ENCODE data around the gene ARHGEF9.

Gene ARHGEF9

GRCh38 chrX:63746278-63746677 lies 38.7 kb downstream of the ARHGEF9 start:
- no peak overlapping the region for H3K27ac ChIP-seq (ENCODE audit: low read length)
- no peaks in the 10 kb centered on the region for H3K27me3 ChIP-seq (ENCODE audit: low read depth, low read length)
- no peaks in the 10 kb centered on the region for H3K36me3 ChIP-seq (ENCODE audit: control insufficient read depth in 1 of 2, insufficient read depth in 2 of 2, low read length in 2 of 2)
- H3K4me1 ChIP-seq (ENCODE audit: control insufficient read depth in 1 of 2, insufficient read depth in 2 of 2, low read length in 2 of 2) = peaks cover 4 to 17% of the 10 kb centered on the region in 2 donors
- H3K9me3 ChIP-seq (ENCODE audit: control insufficient read depth in 1 of 2, low read length in 2 of 2) = no peaks in the 10 kb centered on the region
- H3K4me3 ChIP-seq (ENCODE audit: low read depth in 1 of 2, low read length in 2 of 2) = no peak overlapping the region

GRCh38 chrX:63744850-63745394 lies 40.1 kb downstream of the ARHGEF9 start:
- H3K27ac ChIP-seq (ENCODE audit: low read length) = no peak overlapping the region
- no peaks in the 10 kb centered on the region for H3K36me3 ChIP-seq (ENCODE audit: control insufficient read depth in 1 of 2, insufficient read depth in 2 of 2, low read length in 2 of 2)
- no peaks in the 10 kb centered on the region for H3K27me3 ChIP-seq (ENCODE audit: low read depth, low read length)
- H3K9me3 ChIP-seq (ENCODE audit: control insufficient read depth in 1 of 2, low read length in 2 of 2) = no peaks in the 10 kb centered on the region
- no peak overlapping the region for H3K4me3 ChIP-seq (ENCODE audit: low read depth in 1 of 2, low read length in 2 of 2)
- peaks cover 4 to 7% of the 10 kb centered on the region in 2 donors for H3K4me1 ChIP-seq (ENCODE audit: control insufficient read depth in 1 of 2, insufficient read depth in 2 of 2, low read length in 2 of 2)

GRCh38 chrX:63743596-63743995 lies 41.4 kb downstream of the ARHGEF9 start:
- Histone ChIP-seq H3K4me1 (ENCODE audit: control insufficient read depth in 1 of 2, insufficient read depth in 2 of 2, low read length in 2 of 2) (peaks cover 4 to 13% of the 10 kb centered on the region in 2 donors), H3K27me3 (ENCODE audit: low read depth, low read length) (no peaks in the 10 kb centered on the region), H3K36me3 (ENCODE audit: control insufficient read depth in 1 of 2, insufficient read depth in 2 of 2, low read length in 2 of 2) (no peaks in the 10 kb centered on the region), H3K4me3 (ENCODE audit: low read depth in 1 of 2, low read length in 2 of 2) (no peak overlapping the region), H3K9me3 (ENCODE audit: control insufficient read depth in 1 of 2, low read length in 2 of 2) (no peaks in the 10 kb centered on the region), H3K27ac (ENCODE audit: low read length) (no peak overlapping the region)

- no peaks in the 10 kb centered on the region for H3K9me3 ChIP-seq (ENCODE audit: control insufficient read depth in 1 of 2, low read length in 2 of 2)
These were observed 44.6 kb downstream of the ARHGEF9 start for GRCh38 chrX:63740382-63740781.

GRCh38 chrX:63739885-63740284 lies 45.1 kb downstream of the ARHGEF9 start:
- H3K27me3 ChIP-seq (ENCODE audit: low read depth, low read length) = no peaks in the 10 kb centered on the region
- no peaks in the 10 kb centered on the region for H3K36me3 ChIP-seq (ENCODE audit: control insufficient read depth in 1 of 2, insufficient read depth in 2 of 2, low read length in 2 of 2)
- H3K4me3 ChIP-seq (ENCODE audit: low read depth in 1 of 2, low read length in 2 of 2) = no peak overlapping the region
- H3K27ac ChIP-seq (ENCODE audit: low read length) = no peak overlapping the region
- H3K4me1 ChIP-seq (ENCODE audit: control insufficient read depth in 1 of 2, insufficient read depth in 2 of 2, low read length in 2 of 2) = peaks cover 0 to 7% of the 10 kb centered on the region in 2 donors
- H3K9me3 ChIP-seq (ENCODE audit: control insufficient read depth in 1 of 2, low read length in 2 of 2) = no peaks in the 10 kb centered on the region

More at GRCh38 chrX:63740382-63740781, 44.6 kb downstream of the ARHGEF9 start:
- peaks cover 0 to 7% of the 10 kb centered on the region in 2 donors for H3K4me1 ChIP-seq (ENCODE audit: control insufficient read depth in 1 of 2, insufficient read depth in 2 of 2, low read length in 2 of 2)
- no peaks in the 10 kb centered on the region for H3K27me3 ChIP-seq (ENCODE audit: low read depth, low read length)
- no peak overlapping the region for H3K4me3 ChIP-seq (ENCODE audit: low read depth in 1 of 2, low read length in 2 of 2)
- H3K27ac ChIP-seq (ENCODE audit: low read length) = no peak overlapping the region
- H3K36me3 ChIP-seq (ENCODE audit: control insufficient read depth in 1 of 2, insufficient read depth in 2 of 2, low read length in 2 of 2) = no peaks in the 10 kb centered on the region

- H3K36me3 ChIP-seq (ENCODE audit: control insufficient read depth in 1 of 2, insufficient read depth in 2 of 2, low read length in 2 of 2) = no peaks in the 10 kb centered on the region
- peaks cover 0 to 7% of the 10 kb centered on the region in 2 donors for H3K4me1 ChIP-seq (ENCODE audit: control insufficient read depth in 1 of 2, insufficient read depth in 2 of 2, low read length in 2 of 2)
- H3K4me3 ChIP-seq (ENCODE audit: low read depth in 1 of 2, low read length in 2 of 2) = no peak overlapping the region
- H3K9me3 ChIP-seq (ENCODE audit: control insufficient read depth in 1 of 2, low read length in 2 of 2) = no peaks in the 10 kb centered on the region
- no peaks in the 10 kb centered on the region for H3K27me3 ChIP-seq (ENCODE audit: low read depth, low read length)
- H3K27ac ChIP-seq (ENCODE audit: low read length) = no peak overlapping the region
These were observed 46.3 kb downstream of the ARHGEF9 start for GRCh38 chrX:63738696-63739095.

GRCh38 chrX:63737131-63737921 lies 47.7 kb downstream of the ARHGEF9 start:
- H3K4me3 ChIP-seq (ENCODE audit: low read depth in 1 of 2, low read length in 2 of 2) = no peak overlapping the region
- H3K36me3 ChIP-seq (ENCODE audit: control insufficient read depth in 1 of 2, insufficient read depth in 2 of 2, low read length in 2 of 2) = no peaks in the 10 kb centered on the region

GRCh38 chrX:63735882-63736281 lies 49.1 kb downstream of the ARHGEF9 start:
- Histone ChIP-seq H3K4me3 (ENCODE audit: low read depth in 1 of 2, low read length in 2 of 2) (no peak overlapping the region), H3K4me1 (ENCODE audit: control insufficient read depth in 1 of 2, insufficient read depth in 2 of 2, low read length in 2 of 2) (peaks cover 0 to 7% of the 10 kb centered on the region in 2 donors), H3K36me3 (ENCODE audit: control insufficient read depth in 1 of 2, insufficient read depth in 2 of 2, low read length in 2 of 2) (no peaks in the 10 kb centered on the region), H3K27me3 (ENCODE audit: low read depth, low read length) (no peaks in the 10 kb centered on the region), H3K27ac (ENCODE audit: low read length) (no peak overlapping the region), H3K9me3 (ENCODE audit: control insufficient read depth in 1 of 2, low read length in 2 of 2) (no peaks in the 10 kb centered on the region)

More at GRCh38 chrX:63737131-63737921, 47.7 kb downstream of the ARHGEF9 start:
- Histone ChIP-seq H3K4me1 (ENCODE audit: control insufficient read depth in 1 of 2, insufficient read depth in 2 of 2, low read length in 2 of 2) (peaks cover 0 to 7% of the 10 kb centered on the region in 2 donors), H3K9me3 (ENCODE audit: control insufficient read depth in 1 of 2, low read length in 2 of 2) (no peaks in the 10 kb centered on the region), H3K27ac (ENCODE audit: low read length) (no peak overlapping the region), H3K27me3 (ENCODE audit: low read depth, low read length) (no peaks in the 10 kb centered on the region)

GRCh38 chrX:63720293-63720692 lies 64.7 kb downstream of the ARHGEF9 start:
- H3K36me3 ChIP-seq (ENCODE audit: control insufficient read depth in 1 of 2, insufficient read depth in 2 of 2, low read length in 2 of 2) = peaks cover 0 to 8% of the 10 kb centered on the region in 2 donors
- no peak overlapping the region for H3K4me3 ChIP-seq (ENCODE audit: low read depth in 1 of 2, low read length in 2 of 2)
- H3K27ac ChIP-seq (ENCODE audit: low read length) = no peak overlapping the region
- H3K4me1 ChIP-seq (ENCODE audit: control insufficient read depth in 1 of 2, insufficient read depth in 2 of 2, low read length in 2 of 2) = peaks cover 0 to 4% of the 10 kb centered on the region in 2 donors
- H3K9me3 ChIP-seq (ENCODE audit: control insufficient read depth in 1 of 2, low read length in 2 of 2) = no peaks in the 10 kb centered on the region
- H3K27me3 ChIP-seq (ENCODE audit: low read depth, low read length) = no peaks in the 10 kb centered on the region

- Histone ChIP-seq H3K27ac (ENCODE audit: low read length) (no peak overlapping the region), H3K9me3 (ENCODE audit: control insufficient read depth in 1 of 2, low read length in 2 of 2) (no peaks in the 10 kb centered on the region), H3K36me3 (ENCODE audit: control insufficient read depth in 1 of 2, insufficient read depth in 2 of 2, low read length in 2 of 2) (peaks cover 0 to 8% of the 10 kb centered on the region in 2 donors), H3K27me3 (ENCODE audit: low read depth, low read length) (no peaks in the 10 kb centered on the region), H3K4me3 (ENCODE audit: low read depth in 1 of 2, low read length in 2 of 2) (no peak overlapping the region), H3K4me1 (ENCODE audit: control insufficient read depth in 1 of 2, insufficient read depth in 2 of 2, low read length in 2 of 2) (peaks cover 0 to 4% of the 10 kb centered on the region in 2 donors)
These were observed 65.4 kb downstream of the ARHGEF9 start for GRCh38 chrX:63719633-63720032.

- H3K27me3 ChIP-seq (ENCODE audit: low read depth, low read length) = no peaks in the 10 kb centered on the region
- H3K4me3 ChIP-seq (ENCODE audit: low read depth in 1 of 2, low read length in 2 of 2) = no peak overlapping the region
- H3K36me3 ChIP-seq (ENCODE audit: control insufficient read depth in 1 of 2, insufficient read depth in 2 of 2, low read length in 2 of 2) = peaks cover 0 to 8% of the 10 kb centered on the region in 2 donors
- H3K27ac ChIP-seq (ENCODE audit: low read length) = no peak overlapping the region
- no peaks in the 10 kb centered on the region for H3K9me3 ChIP-seq (ENCODE audit: control insufficient read depth in 1 of 2, low read length in 2 of 2)
- peaks cover 0 to 4% of the 10 kb centered on the region in 2 donors for H3K4me1 ChIP-seq (ENCODE audit: control insufficient read depth in 1 of 2, insufficient read depth in 2 of 2, low read length in 2 of 2)
These were observed 66.9 kb downstream of the ARHGEF9 start for GRCh38 chrX:63718010-63718694.

Data from muscle layer of duodenum (tissue), 2 donors.